HepG2 (cell line): ENCODE measurements around the gene MYLK2. TPM values are rescaled to one million over a fixed set of nuclear protein-coding genes. Genes with fewer than 3 reads are reported as not detected.

Experiments used
- CHD4 ChIP-seq: fragments of 200-600 bp; sonication (generic); IDR thresholded peaks from 2 replicates; pipeline ENCODE4 v1.7.0; 2017; ENCODE audit warnings: mild to moderate bottlenecking, low read length, borderline replicate concordance
- DZIP1 ChIP-seq: sonication (generic); formaldehyde crosslinking; IDR thresholded peaks from 2 replicates; pipeline ENCODE4 v1.5.0; 2020; ENCODE audit warnings: mild to moderate bottlenecking, missing genetic modification reagents
- HNF4A ChIP-seq: sonication (generic); formaldehyde crosslinking; IDR thresholded peaks from 2 replicates; pipeline ENCODE4 v1.4.0; 2020; ENCODE audit warnings: missing genetic modification reagents
- IKZF5 ChIP-seq: IDR thresholded peaks from 2 replicates; pipeline ENCODE4 v1.6.1; 2018; ENCODE audit warnings: missing genetic modification reagents, mild to moderate bottlenecking, missing compliant biosample characterization
- PHF8 ChIP-seq: sonication (generic); formaldehyde crosslinking; IDR thresholded peaks from 2 replicates; pipeline ENCODE4 v1.5.0; 2020; ENCODE audit warnings: missing genetic modification reagents
- SALL2 ChIP-seq: sonication (generic); formaldehyde crosslinking; IDR thresholded peaks from 2 replicates; pipeline ENCODE4 v1.8.1; 2023; ENCODE audit warnings: mild to moderate bottlenecking, missing genetic modification reagents, inconsistent platforms
- TCF7 ChIP-seq: sonication (generic); IDR thresholded peaks from 2 replicates; pipeline ENCODE4 v1.6.1; 2016; ENCODE audit warnings: antibody characterized with exemption, low read depth
- TGIF2 ChIP-seq: IDR thresholded peaks from 2 replicates; pipeline ENCODE4 v1.6.1; 2016; ENCODE audit warnings: control low read depth, missing compliant biosample characterization
- ZBTB43 ChIP-seq: sonication (generic); formaldehyde crosslinking; conservative IDR thresholded peaks from 2 replicates; pipeline ENCODE4 v1.4.0; 2020; ENCODE audit warnings: missing genetic modification reagents
- ZNF101 ChIP-seq: sonication (generic); formaldehyde crosslinking; IDR thresholded peaks from 2 replicates; pipeline ENCODE4 v1.4.0; 2020; ENCODE audit warnings: mild to moderate bottlenecking, low read depth, missing genetic modification reagents, borderline replicate concordance
- ZNF646 ChIP-seq: sonication (generic); formaldehyde crosslinking; IDR thresholded peaks from 2 replicates; pipeline ENCODE4 v1.9.0; 2021; ENCODE audit warnings: mild to moderate bottlenecking, missing genetic modification reagents
- ZNF746 ChIP-seq: sonication (generic); formaldehyde crosslinking; IDR thresholded peaks from 2 replicates; pipeline ENCODE4 v1.8.0; 2022; ENCODE audit warnings: mild to moderate bottlenecking, missing genetic modification reagents
- ZNF770 ChIP-seq: sonication (generic); formaldehyde crosslinking; IDR thresholded peaks from 2 replicates; pipeline ENCODE4 v1.5.0; 2020; ENCODE audit warnings: mild to moderate bottlenecking, missing genetic modification reagents
- polyA plus RNA-seq, 8 experiments: library from polyadenylated mRNA; depleted of rRNA in 3 of 8; stranded (reverse) in 7 of 8; unstranded in 1 of 8; fragments of >200 nt; fragmentation: Illumina TruSeq in 4 of 8; extraction: Trizol in 4 of 8; gene quantifications; 2 replicates each; pipeline versions ENCODE4 v1.2.1 to v1.2.3, GENCODE V29; 2011 to 2016; ENCODE audit warnings: low read depth in 4 of 8, missing spikeins in 1 of 8, mixed read lengths in 1 of 8; ENCODE audit not compliant: insufficient read depth in 1 of 8
- total RNA-seq, 5 experiments: library from RNA; depleted of rRNA; stranded (reverse); fragments of >200 nt; fragmentation: Illumina TruSeq; extraction: Trizol; gene quantifications; 2 replicates each; pipeline ENCODE4 v1.2.3, GENCODE V29; 2016; ENCODE audit warnings: low read depth in 1 of 5

The MYLK2 gene
- total and polyA plus RNA-seq, 2 of the 13 experiments (the other 11 are each of a cell fraction or from before 2014, with no cell fraction given): 0.27 TPM; not detected in 1

- TF ChIP-seq IKZF5 (CRISPR knock-in tag) (peak; percentile 67), PHF8 (CRISPR knock-in tag) (peak; percentile 88), ZNF770 (CRISPR knock-in tag) (peak; percentile 99), ZNF101 (CRISPR knock-in tag) (0 out of 2 replicates have a peak, but pooled peaks have one; percentile 59), SALL2 (CRISPR knock-in tag) (no peak; the same call in 1 of the 2 replicates), TGIF2 (no peak), ZNF646 (CRISPR knock-in tag) (no peak), TCF7 (no peak), ZBTB43 (0 out of 2 replicates have a peak, but pooled peaks have one; percentile 32), DZIP1 (CRISPR knock-in tag) (no peak), CHD4 (no peak), ZNF746 (CRISPR knock-in tag) (no peak), HNF4A (no peak)
Measured at GRCh38 chr20:31879143-31879987, 60.2 kb downstream of the MYLK2 start (continued).
